ENCODE measurements around the gene ACTL7B.

DNA sequence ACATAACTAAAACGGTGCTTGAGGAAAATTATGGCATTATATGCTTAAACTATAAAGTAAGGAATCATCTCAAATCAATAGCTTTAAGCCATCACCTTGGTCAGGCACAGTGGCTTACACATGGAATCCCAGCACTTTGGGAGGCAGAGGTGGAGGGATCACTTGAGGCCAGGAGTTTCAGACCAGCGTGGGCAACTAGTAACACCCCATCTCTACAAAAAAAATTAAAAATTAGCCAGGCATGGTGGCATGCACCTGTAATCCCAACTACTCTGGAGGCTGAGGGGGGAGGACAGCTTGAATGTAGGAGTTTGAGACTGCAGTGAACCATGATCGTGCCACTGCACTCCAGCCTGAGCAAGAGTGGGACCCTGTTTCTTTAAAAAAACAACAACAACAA lies 28.9 kb upstream of the ACTL7B start:
- TF ChIP-seq CTCF (IDR thresholded peaks at IDR 0.05) (no peak), POLR2A (IDR thresholded peaks at IDR 0.05) (no peak)
